ENCODE results near the gene CBX4.
A peak's percentile ranks its signal among the peaks of the same experiment; 100 is the strongest.

Gene CBX4

GRCh38 chr17:79829004-79829403, 10.2 kb downstream of the CBX4 start:
- DNase-seq = no peak

GRCh38 chr17:79826841-79827578, 12.2 kb downstream of the CBX4 start:
- DNase-seq = no peak

- DNase-seq = no peak
Measured at GRCh38 chr17:79826204-79826680, 13.0 kb downstream of the CBX4 start.

GRCh38 chr17:79825580-79825921, 13.7 kb downstream of the CBX4 start:
- no peak for DNase-seq

GRCh38 chr17:79824893-79825579, 14.2 kb downstream of the CBX4 start:
- DNase-seq = no peak

GRCh38 chr17:79824234-79824633, 15.0 kb downstream of the CBX4 start:
- no peak for DNase-seq

- no peak for DNase-seq
Measured at GRCh38 chr17:79822583-79823124, 16.6 kb downstream of the CBX4 start.

GRCh38 chr17:79821331-79822095, 17.7 kb downstream of the CBX4 start:
- no peak for DNase-seq

GRCh38 chr17:79820959-79821330, 18.3 kb downstream of the CBX4 start:
- no peak for DNase-seq

- DNase-seq = no peak
Measured at GRCh38 chr17:79819534-79820276, 19.5 kb downstream of the CBX4 start.

GRCh38 chr17:79819085-79819484, 20.2 kb downstream of the CBX4 start:
- no peak for DNase-seq

GRCh38 chr17:79818026-79818758, 21.0 kb downstream of the CBX4 start:
- DNase-seq = no peak

- no peak for DNase-seq
Measured at GRCh38 chr17:79815836-79816461, 23.3 kb downstream of the CBX4 start.

GRCh38 chr17:79814974-79815835, 24.0 kb downstream of the CBX4 start:
- peak; percentile 63 for DNase-seq

GRCh38 chr17:79814127-79814973, 24.9 kb downstream of the CBX4 start:
- DNase-seq = no peak

- DNase-seq = no peak
Measured at GRCh38 chr17:79813297-79814126, 25.7 kb downstream of the CBX4 start.

GRCh38 chr17:79812353-79813258, 26.6 kb downstream of the CBX4 start:
- DNase-seq = no peak
